Renal cortex interstitium (tissue), 11 donors: ENCODE measurements around the gene KRTAP4-12. TPM values are rescaled to one million over a fixed set of nuclear protein-coding genes. Genes with fewer than 3 reads are reported as not detected.
"Not testable (repeated sequence)": the region's sequence is repeated elsewhere in the genome, so short reads cannot be mapped to it uniquely, and the experiment has no call there.

ENCODE experiments used
- DNase-seq, 11 donors: peaks; one replicate each; pipeline ENCODE4 v3.0.0-alpha.2; 2013; ENCODE audit warnings: low read depth in 9 of 11, low spot score in 4 of 11; ENCODE audit errors: extremely low read depth in 1 of 11
- polyA plus RNA-seq, 3 donors: library from polyadenylated mRNA; unstranded; fragments of 120-200 nt; gene quantifications; one replicate each; pipeline ENCODE4 v1.2.1, GENCODE V29; 2013; ENCODE audit not compliant: insufficient read length in 3 of 3

KRTAP4-12 gene
- polyA plus RNA-seq, 3 donors: not detected

DNA sequence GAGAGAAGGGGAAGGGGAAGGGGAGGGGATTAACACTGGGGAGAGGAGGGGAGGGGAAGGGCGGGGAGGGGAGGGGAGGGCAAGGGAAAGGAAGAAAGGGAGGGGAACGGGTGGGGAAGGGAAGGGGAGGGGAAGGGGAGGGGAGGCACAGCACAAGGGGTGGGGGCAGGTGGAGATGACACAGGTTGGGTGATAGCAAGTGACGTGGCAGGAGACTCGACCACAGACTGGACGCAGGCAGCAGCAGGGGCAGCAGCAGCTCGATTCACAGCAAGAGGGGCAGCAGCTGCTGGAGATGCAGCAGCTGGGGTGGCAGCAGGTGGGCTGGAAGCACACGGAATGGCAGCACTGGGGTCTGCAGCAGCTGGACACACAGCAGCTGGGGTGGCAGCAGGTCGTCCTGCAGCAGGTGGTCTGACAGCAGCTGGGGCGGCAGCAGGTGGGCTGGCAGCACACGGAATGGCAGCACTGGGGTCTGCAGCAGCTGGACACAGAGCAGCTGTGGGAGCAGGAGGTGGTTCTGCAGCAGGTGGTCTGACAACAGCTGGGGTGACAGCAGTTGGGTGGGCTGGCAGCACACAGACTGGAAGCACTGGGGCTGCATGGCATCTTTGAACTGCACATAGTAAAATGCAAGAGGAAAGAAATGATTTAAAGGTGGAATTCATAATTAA, 22.3 kb downstream of the KRTAP4-12 start, which contains the start of gene KRTAP4-16:
Gene KRTAP4-16 (minus strand): TSS at position 624 of the 674 bp plus-strand sequence. CDS start 0 bp downstream, at position 624.
- no peak for DNase-seq

DNA sequence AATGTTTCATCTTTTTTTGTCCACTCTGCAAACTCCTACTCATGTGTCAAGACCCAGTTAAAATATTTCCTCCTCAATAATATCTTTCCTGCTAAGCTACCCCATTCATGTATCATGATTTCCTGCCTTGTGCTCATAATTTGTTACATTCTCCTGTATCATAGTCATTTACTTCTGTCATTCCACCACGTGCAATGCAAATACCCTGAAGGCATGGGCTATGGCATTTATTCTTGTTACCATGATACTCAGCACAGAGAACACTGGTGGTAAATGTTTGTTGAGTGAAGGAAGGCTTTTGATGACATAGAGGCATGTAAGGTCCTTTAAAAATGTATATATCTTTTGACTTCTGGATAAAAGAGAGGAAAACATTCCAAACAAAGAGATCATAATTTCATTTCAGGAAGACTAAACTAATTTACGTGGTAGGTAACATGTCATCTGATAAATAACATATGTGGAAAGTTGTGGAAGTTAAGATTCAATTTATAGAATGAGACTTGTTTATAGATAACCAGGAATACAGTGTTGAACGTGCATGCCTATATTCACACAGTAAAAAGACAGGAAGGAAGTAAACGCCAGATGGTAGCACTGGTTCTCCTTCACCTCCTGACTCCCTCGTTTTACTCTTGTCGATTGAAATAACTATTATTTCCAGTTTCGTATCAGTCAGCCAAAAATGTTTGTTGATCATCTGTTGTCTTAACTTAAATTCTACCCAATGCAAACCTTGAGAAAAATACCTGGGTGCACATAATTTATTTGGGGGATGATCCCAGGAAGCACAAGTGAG, 24.1 kb downstream of the KRTAP4-12 start:
- not testable (repeated sequence) for DNase-seq

DNA sequence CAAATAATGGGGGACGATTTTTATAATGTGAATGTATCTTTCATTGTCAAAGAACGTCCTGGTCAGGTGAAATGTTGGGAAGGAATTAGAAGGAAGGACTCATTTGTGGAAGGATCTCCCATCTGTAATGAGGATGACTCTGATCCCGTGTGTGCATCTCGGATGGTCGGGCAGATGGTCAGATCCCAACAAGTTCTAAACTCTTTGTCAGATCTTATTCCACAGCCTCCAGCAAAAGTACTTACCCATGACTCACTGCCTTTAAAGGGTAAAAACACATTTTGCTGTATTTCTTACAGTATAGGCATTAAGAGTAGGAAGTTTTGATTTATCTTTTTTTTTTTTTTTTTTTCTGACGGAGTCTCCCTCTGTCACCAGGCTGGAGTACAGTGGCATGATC, 25.5 kb downstream of the KRTAP4-12 start:
- no peak for DNase-seq

GRCh38 chr17:41098042-41098441, 25.9 kb downstream of the KRTAP4-12 start, which contains the start of gene KRTAP4-8:
KRTAP4-8 (minus strand) TSS chr17:41098142; CDS start chr17:41098084, 58 bp downstream.
- no peak for DNase-seq

GRCh38 chr17:41096055-41096454, 27.9 kb downstream of the KRTAP4-12 start:
- no peak for DNase-seq

GRCh38 chr17:41088760-41089352, 35.1 kb downstream of the KRTAP4-12 start:
- DNase-seq: not testable (repeated sequence)

DNA sequence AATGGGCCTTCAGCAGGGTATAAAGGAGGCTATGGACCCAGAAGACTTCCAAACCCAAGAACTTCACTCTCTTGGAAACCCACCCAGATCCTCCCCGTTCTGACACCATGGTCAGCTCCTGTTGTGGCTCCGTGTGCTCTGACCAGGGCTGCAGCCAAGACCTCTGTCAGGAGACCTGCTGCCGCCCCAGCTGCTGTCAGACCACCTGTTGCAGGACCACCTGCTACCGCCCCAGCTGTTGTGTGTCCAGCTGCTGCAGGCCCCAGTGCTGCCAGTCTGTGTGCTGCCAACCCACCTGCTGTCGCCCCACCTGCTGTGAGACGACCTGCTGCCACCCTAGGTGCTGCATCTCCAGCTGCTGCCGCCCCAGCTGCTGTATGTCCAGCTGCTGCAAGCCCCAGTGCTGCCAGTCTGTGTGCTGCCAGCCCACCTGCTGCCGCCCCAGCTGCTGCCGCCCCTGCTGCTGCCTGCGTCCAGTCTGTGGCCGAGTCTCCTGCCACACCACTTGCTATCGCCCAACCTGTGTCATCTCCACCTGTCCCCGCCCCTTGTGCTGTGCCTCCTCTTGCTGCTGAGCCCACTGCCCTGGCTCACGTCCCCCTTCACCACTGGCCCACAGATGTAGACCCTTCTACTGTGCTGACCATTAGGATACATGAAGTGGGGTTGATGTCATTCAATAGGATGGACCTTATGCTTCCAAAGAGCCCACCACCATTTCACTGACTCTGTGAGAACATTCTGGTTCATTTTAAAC, 39.7 kb downstream of the KRTAP4-12 start, which contains the start of gene KRTAP4-7:
Gene KRTAP4-7 (plus strand): TSS at position 51 of the 757 bp plus-strand sequence. CDS start 57 bp downstream, at position 108.
- DNase-seq: not testable (repeated sequence)

GRCh38 chr17:41083427-41083826, 40.6 kb downstream of the KRTAP4-12 start:
- not testable (repeated sequence) for DNase-seq

DNA sequence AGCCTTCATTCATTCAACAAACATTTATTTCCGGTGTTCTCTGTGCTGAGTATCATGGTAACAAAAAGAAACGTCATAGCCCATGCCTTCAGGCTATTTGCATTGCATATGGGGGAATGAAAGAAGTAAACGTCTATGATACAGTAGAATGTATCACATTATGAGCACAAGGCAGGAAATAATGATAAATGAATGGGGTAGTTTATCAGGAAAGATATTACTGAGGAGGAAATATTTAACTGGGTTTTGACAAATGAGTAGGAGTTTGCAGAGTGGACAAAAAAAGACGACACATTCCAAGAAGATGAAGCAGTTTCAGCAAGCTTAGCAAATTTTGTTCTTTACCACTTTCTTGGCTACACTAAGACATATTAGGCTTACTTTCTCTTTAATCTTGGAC, 41.4 kb downstream of the KRTAP4-12 start:
- no peak for DNase-seq

DNA sequence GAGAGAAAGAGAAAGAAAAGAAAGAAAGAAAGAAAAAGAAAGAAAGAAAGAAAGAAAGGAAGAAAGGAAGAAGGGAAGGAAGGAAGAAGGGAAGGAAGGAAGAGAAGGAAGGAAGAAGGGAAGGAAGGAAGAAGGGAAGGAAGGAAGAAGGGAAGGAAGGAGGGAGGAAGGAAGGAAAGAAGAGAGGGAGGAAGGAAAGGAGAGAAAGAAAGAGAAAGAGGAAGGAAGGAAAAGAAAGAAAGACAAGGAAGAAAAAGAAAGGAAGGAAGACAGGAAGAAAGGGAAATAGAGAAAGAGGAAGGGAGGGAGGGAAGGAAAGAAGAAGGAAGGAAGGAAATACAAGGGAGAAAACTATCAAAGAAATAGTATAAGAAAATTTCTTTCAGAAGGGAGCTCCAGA, 47.2 kb downstream of the KRTAP4-12 start:
- DNase-seq: no peak

DNA sequence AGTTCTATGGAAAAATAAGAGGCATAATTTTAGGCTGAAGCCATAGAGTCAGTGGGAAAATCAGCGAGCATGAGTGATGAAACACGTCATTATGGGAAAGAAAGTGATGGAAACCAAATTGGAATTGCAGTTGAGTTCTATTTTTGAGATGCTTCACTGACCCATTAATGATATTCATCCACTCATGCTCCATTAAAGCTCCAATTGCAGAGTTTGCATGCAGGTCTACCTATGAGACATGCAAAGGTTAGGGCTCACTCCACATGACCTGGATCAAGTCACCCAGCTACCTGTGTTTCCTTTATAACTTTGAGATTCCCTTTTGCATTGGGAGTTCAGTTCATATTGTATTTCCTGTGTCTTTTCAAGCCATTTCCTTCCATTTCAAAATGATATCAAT, 50.3 kb downstream of the KRTAP4-12 start:
- DNase-seq: no peak

Other genes starting within 250 kb of the KRTAP4-12 start
- under 1 TPM in 2 of 3 donors, not detected in 1; 0.11 to 0.19 TPM for gene KRT20, start 238.9 kb downstream of the KRTAP4-12 start, polyA plus RNA-seq
- gene KRT23, start 186.5 kb downstream of the KRTAP4-12 start, polyA plus RNA-seq: 1 to 10 TPM in 1 of 3 donors, under 1 TPM in 2; 0.80 to 1.4 (median 0.94) TPM
- gene KRT39, start 157.2 kb downstream of the KRTAP4-12 start, polyA plus RNA-seq: not detected
- gene KRT40, start 139.9 kb downstream of the KRTAP4-12 start, polyA plus RNA-seq: not detected
- not detected for gene KRTAP3-3, start 130.0 kb downstream of the KRTAP4-12 start, polyA plus RNA-seq
- not detected for gene KRTAP3-2, start 124.3 kb downstream of the KRTAP4-12 start, polyA plus RNA-seq
- gene KRTAP3-1, start 115.1 kb downstream of the KRTAP4-12 start, polyA plus RNA-seq: not detected
- not detected for gene KRTAP1-5, start 97.0 kb downstream of the KRTAP4-12 start, polyA plus RNA-seq
- gene KRTAP1-4, start 94.0 kb downstream of the KRTAP4-12 start, polyA plus RNA-seq: not detected
- gene KRTAP1-3, start 89.3 kb downstream of the KRTAP4-12 start, polyA plus RNA-seq: not detected
- not detected for gene KRTAP1-1, start 82.7 kb downstream of the KRTAP4-12 start, polyA plus RNA-seq
- gene KRTAP2-1, start 76.9 kb downstream of the KRTAP4-12 start, polyA plus RNA-seq: not detected
- gene KRTAP2-2, start 69.0 kb downstream of the KRTAP4-12 start, polyA plus RNA-seq: not detected
- gene KRTAP2-3, start 64.1 kb downstream of the KRTAP4-12 start, polyA plus RNA-seq: not detected
- not detected for gene KRTAP2-4, start 58.3 kb downstream of the KRTAP4-12 start, polyA plus RNA-seq
- gene KRTAP4-7, start 40.0 kb downstream of the KRTAP4-12 start, polyA plus RNA-seq: not detected
- not detected for gene KRTAP4-8, start 26.0 kb downstream of the KRTAP4-12 start, polyA plus RNA-seq
- gene KRTAP4-16, start 22.0 kb downstream of the KRTAP4-12 start, polyA plus RNA-seq: not detected
- not detected for gene KRTAP4-9, start 18.8 kb downstream of the KRTAP4-12 start, polyA plus RNA-seq
- not detected for gene KRTAP4-11, start 5.8 kb downstream of the KRTAP4-12 start, polyA plus RNA-seq
- not detected for gene KRTAP4-6, start 16.4 kb upstream of the KRTAP4-12 start, polyA plus RNA-seq
- gene KRTAP4-5, start 25.6 kb upstream of the KRTAP4-12 start, polyA plus RNA-seq: not detected
- not detected for gene KRTAP4-4, start 36.6 kb upstream of the KRTAP4-12 start, polyA plus RNA-seq
- gene KRTAP4-3, start 44.0 kb upstream of the KRTAP4-12 start, polyA plus RNA-seq: not detected
- gene KRTAP4-2, start 54.0 kb upstream of the KRTAP4-12 start, polyA plus RNA-seq: not detected
- gene KRTAP4-1, start 60.7 kb upstream of the KRTAP4-12 start, polyA plus RNA-seq: not detected
- not detected for gene KRTAP9-1, start 65.7 kb upstream of the KRTAP4-12 start, polyA plus RNA-seq
- gene KRTAP9-2, start 102.5 kb upstream of the KRTAP4-12 start, polyA plus RNA-seq: not detected
- gene KRTAP9-3, start 108.3 kb upstream of the KRTAP4-12 start, polyA plus RNA-seq: not detected
- gene KRTAP9-8, start 113.8 kb upstream of the KRTAP4-12 start, polyA plus RNA-seq: not detected
- not detected for gene KRTAP9-4, start 125.5 kb upstream of the KRTAP4-12 start, polyA plus RNA-seq
- not detected for gene KRTAP9-9, start 131.2 kb upstream of the KRTAP4-12 start, polyA plus RNA-seq
- gene KRTAP9-6, start 141.2 kb upstream of the KRTAP4-12 start, polyA plus RNA-seq: under 1 TPM in 1 of 3 donors, not detected in 2; 0.19 TPM
- not detected for gene KRTAP9-7, start 151.5 kb upstream of the KRTAP4-12 start, polyA plus RNA-seq
- gene KRTAP29-1, start 178.7 kb upstream of the KRTAP4-12 start, polyA plus RNA-seq: not detected
- gene KRTAP16-1, start 185.1 kb upstream of the KRTAP4-12 start, polyA plus RNA-seq: not detected
- gene KRTAP17-1, start 191.5 kb upstream of the KRTAP4-12 start, polyA plus RNA-seq: under 1 TPM in 1 of 3 donors, not detected in 2; 0.17 TPM
- gene KRT33A, start 226.6 kb upstream of the KRTAP4-12 start, polyA plus RNA-seq: not detected
- gene KRT33B, start 245.6 kb upstream of the KRTAP4-12 start, polyA plus RNA-seq: not detected